GM21526 (cell line): ENCODE data around the gene CIAO1.
"Not testable (repeated sequence)": the region's sequence is repeated elsewhere in the genome, so short reads cannot be mapped to it uniquely, and the experiment has no call there.

Source experiments
- ATAC-seq: cut with Tn5 transposase; IDR thresholded peaks from one replicate; pipeline ENCODE4 v1.9.1; 2021; ENCODE audit warnings: moderate library complexity; ENCODE audit not compliant: unreplicated experiment, low FRiP score

CIAO1 gene

DNA sequence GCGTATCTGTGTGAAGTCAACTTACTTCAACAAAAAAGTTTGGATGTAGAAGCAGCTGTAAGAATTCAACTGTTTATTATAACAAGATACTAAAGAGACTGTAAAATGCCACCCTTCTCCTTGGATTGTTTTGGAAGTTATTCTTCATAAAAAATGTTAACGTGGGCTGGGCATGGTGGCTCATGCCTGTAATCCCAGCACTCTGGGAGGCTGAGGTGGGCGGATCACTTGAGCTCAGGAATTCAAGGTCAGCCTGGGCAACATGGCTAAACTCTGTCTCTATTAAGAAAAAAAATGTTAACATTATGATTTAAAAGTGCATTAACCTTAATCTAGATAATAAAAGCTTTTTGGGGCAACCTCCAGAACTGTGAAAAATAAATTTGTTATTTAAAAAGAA, 7.7 kb downstream of the CIAO1 start:
- ATAC-seq = no peak

DNA sequence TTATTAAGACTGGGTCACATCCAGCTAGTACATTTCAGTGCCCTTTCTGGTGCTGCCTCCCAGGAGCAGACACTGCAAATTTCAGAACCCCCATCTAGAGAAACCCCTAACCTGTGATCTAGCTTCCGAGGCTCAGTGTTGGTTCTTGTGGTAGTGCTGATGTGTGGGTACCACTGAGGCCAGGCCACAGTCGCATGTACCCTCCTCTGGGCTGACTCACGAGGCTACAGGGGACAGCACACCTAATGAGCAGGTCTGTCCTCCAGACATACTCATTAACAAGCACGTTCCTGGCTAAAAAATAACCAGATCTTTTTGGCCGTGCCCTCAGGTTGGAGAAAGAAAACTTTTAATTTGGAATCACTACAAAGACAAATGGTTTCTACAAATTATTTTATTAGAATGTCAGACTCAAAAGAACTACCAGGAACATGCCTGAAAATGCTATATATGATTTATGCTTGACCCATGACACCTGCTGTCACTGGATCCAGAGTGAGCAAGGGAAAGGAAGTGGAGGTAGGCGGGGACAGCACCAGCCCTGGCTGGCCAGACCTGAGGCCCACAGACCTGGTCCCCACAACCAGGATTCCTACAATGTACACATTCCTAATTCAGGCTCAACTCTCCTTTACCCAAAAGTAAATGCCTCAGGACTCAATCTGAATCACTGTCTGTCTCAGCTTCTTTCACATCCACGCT, 8.5 kb downstream of the CIAO1 start:
- ATAC-seq = no peak

DNA sequence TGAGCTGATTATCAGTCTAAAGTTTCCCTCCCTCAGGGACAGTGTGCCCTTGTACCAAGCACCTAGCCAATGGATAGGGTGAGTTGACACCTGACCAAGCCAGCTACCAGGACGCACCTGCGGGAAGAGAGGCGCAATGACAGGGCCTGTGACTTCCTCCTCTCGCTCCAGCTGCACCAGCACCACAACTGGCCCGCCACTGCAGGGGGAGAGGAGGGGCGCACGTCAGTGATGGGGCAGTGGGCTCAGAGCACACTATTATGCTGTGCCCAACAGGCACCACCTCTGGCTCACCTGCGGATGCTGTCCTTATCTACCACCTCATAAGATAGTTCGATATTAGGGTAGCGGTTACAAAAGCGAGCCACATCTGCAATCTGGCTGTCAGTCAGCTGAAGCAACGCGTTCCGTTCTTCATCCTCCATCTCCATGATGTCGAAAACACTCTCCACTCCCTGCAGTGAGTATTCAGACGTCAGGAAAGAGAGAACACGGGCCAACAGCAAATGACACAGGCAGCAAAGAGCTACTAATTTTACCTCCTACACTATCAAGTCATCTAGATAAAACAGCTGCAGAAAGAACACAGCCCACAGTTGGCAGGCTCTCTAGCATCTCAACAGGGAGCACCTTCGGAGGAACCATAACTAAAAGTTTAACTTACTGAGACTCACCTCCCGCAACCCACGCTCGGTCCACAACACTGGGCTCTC, 10.9 kb downstream of the CIAO1 start:
- ATAC-seq = no peak

DNA sequence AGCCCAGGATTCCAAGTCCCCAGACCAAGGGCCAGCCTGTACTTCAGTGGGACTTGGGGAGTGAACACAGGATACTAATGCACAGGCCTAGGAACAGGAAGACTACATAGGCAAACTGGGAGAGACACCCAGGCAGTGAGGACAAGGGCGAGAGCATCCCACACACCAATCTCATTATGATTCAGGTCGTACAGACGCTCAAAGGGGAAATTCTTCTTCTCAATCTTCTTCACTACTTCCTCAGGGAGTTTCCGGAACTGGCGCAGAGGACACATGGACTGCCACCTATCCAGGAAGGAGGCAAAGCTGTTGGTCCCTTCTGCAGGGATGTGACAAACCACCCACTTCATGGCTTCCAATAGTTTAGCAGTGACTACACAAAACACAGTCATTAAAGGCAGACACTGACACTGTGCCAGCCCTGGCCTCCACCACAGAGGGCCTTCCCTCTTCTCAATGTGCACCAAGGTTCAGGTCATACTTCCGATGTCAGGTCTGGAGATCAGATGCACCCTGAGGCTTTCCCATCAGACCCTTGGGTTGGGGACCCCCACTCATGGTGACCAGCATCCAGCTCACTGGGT, 21.3 kb downstream of the CIAO1 start:
- ATAC-seq = no peak

DNA sequence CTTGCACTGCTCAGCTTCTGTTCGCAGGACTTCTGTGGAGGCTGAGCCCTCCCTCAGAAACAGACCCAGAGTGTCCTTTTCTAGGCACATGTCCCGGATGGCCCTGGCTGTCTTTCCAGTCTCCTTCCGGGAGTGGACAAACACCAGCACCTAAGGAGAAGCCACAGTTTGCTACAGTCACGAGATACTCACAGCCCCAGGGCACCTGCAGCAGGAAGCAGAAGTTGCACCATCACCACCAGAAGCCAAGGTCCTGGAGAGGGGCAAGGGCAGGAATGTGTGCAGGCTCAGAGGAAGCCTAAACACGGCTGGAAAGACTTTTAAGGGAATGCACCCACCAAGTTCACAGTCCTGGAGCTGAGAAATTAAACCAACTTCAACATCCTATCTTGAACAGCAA, 25.7 kb downstream of the CIAO1 start:
- ATAC-seq = no peak

DNA sequence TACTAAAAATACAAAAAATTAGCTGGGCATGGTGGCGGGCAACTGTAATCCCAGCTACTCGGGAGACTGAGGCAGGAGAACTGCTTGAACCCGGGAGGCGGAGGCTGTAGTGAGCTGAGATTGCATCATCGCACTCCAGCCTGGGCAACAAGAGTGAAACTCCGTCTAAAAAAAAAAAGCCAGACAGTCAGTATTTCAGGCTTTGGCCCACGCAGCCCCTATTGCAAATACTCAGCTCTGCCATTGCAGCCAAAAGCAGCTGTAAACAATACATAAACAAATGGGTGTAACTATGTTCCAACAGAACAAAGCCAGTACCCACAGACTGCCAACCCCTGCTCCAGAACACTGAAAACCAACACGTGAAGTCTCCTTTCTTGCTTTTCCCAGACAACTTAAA, 28.2 kb downstream of the CIAO1 start:
- not testable (repeated sequence) for ATAC-seq

DNA sequence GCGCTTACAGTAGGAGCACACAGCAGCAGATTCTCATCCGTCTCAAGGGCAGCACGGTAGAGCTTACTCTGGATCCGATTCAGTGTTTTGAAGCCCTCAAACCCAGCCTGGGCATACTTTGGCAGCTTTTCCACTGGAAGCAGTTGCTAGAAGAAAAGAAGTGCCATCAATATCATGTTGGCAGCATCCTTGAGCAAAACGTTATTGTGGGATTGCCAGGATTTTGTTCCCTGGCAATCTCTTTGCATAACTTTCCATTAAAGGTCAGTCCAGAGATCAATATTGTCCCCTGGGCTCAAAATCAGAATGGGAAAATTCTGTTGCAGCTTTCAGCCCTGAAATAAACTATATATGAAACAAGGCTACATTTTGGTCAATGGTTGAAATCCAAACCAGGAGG, 30.9 kb downstream of the CIAO1 start:
- ATAC-seq = no peak

DNA sequence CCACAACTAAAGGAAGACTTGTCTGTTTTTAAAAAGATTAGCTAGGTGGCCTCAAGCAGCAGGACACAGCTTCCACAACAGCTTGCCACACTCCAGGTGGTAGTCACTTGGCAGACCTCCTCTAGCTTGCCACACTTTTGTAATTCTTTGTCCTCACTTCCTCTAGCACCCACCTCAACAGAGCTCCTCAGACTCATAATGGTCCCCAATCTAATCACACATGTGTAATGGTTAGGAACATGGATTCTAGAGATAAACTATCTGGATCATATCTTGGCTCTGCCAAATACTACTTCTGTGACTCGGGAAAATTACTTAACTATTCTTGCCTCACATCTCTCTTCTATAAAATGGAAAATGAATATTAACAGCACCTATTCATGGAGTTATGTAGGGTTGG, 35.8 kb downstream of the CIAO1 start:
- no peak for ATAC-seq

DNA sequence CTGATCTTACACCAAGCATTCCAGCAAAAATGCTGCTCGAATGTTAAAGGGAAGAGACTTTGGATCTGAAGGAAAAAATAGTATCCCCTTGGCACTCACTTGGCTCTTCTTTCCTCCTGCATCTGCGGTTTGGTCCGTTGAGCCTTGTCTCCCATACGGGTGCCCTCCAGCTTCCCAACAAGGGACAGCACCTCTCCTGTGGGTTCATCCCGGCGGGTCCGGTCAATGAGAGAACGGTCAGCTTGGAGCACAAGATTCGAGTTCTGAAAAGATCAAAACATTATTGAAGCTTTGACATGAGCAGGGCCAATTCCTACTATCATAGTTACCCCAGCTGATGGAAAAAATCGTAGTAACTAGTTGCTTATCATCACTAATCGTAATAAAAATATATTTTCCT, 38.6 kb downstream of the CIAO1 start:
- no peak for ATAC-seq

DNA sequence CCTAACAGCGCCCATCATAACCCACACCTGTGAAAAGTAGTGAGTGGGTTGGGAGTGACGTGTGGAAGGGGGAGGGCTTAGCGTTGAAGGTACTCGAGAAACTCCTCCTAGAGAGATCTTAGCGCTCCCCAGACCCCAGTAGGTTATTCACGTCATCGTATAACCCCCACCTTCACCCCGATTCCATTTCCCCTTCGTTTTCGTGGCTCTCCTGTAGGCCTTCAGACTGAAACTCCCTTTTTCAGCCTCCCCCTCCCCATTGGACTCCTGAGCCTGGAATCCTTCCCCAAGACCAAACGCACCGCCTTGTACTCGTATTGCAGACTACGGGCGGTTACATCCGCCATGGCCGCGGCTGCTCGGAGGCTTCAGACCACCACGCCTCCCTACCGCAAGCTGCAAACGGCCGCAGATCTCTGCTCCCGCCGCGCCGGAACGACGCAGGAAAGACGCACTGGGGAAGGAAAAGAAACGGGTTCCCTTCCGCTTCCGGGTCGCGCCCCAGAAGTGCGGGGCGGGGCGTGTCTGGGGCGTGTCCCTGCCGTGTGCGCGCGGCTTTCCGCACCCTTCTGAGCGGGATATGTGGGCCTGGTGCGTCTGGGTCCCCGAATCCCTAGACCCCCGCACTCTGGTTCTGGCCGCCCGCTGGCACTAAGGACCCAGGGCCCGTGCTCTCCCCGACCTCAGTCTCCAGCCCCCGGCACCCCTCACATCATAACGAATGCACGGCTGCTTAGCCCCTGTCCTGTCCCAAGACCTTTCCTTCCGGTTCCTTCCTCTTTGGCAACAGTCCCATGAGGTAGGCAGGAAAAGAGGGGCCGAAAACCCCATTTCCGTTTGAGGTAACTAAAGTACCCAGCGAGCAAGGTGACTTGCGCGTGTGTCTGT, 39.3 kb downstream of the CIAO1 start, which contains the start of gene SNRNP200:
Gene SNRNP200, minus strand, starts transcription at position 456 of the 888 bp plus-strand sequence. Its CDS starts 109 bp downstream, at position 347.
- ATAC-seq = peak; percentile 74

DNA sequence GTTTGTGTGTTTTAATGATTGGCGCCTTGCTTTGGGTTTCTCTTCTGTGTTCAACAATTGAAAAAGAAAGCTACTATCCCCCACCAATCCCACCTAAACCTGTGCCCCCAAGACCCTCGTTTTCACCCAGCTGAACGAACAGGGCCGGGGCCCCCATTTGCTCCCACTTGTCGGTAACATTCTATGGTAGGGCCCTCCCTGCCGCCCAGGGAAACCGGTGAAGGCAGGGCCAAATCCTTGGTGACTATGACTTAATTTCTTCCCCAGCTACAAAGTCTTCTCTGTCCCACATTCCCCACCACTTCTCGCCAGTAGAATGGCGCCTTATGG, 39.9 kb downstream of the CIAO1 start:
- ATAC-seq = no peak

DNA sequence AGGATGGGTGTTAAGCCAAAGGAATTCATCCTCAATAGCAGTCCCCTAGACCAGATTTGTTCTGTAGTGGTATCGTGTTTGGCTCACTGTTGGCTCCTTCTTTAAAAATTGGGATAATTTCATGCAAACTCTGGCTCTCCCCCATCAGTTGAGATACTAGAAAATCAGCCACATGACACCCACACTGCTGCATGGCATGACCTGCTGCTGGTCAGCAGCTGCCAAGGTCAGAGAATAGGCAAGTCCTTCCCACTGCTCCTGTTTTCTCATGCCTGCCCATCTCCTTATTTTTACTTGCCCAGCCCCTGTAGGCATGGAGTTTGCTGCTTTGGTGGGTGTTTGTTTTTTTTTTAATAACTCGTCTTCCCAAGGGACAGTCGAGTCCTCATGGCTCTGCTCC, 40.3 kb downstream of the CIAO1 start:
- ATAC-seq = no peak

DNA sequence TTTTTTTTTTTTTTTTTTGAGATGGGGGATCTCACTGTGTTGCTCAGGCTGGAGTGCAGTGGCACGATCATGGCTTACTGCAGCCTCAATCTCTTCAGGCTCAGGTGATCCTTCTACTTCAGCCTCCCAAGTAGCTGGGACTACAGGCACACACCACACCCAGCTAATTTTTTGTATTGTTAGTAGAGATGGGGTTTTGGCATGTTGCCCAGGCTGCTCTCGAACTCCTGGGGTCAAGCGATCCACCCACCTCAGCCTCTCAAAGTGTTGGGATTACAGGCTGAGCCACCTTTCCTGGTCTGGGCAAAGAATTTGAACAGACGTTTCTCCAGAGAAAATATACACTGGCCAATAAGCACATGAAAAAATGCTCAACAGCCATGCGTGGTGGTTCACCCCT, 42.2 kb downstream of the CIAO1 start:
- no peak for ATAC-seq

DNA sequence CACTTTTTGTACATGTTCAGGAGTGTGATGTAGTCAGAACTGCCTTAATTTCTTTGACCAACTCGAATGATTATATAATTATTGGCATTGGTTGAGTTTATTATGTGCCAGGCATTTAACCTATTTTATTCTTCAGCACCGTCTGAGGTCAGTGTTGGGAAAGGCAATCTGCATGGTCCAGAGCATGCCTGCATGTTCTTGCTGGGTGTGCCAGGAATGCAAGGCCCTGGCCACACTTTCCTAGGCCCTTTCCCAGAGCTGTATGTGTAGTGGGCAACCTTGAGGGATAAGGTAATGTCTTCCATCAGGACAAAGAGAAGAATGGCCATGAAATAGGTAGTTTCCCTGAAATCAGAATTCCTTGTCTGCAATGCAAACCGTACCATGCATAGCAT, 49.0 kb downstream of the CIAO1 start:
- ATAC-seq = no peak

DNA sequence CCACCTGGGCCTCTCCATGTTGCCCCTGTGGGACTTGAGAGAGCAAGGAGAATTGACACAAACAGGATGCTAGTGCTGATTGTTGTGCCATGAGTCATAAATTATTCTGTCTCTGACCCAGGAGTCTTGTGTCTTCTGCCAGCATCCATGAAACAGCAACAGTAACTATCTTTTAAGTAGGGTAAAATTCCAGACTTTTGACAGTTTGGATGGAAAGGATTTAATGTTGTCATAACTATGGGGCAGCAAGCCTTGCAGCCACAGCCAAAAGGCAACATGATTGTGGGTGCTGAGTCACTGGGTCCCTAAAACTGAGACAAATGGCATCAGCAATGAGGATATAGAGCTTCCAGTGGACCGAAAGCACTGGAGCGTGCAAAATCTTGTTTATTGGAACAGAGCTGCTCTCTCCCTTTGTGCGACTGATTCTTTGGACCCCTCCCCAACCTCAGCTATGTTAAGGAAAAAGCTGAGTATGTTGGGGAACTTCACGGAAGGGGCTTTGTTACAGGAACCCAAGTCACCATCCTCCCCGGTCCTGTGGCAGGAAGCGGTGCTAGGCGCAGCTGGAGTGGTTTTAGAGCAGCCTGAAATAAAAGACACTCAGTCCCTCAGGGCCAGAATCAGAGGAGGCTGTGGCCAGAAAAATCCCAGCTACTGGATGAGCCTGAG, 49.5 kb downstream of the CIAO1 start:
- ATAC-seq = no peak

DNA sequence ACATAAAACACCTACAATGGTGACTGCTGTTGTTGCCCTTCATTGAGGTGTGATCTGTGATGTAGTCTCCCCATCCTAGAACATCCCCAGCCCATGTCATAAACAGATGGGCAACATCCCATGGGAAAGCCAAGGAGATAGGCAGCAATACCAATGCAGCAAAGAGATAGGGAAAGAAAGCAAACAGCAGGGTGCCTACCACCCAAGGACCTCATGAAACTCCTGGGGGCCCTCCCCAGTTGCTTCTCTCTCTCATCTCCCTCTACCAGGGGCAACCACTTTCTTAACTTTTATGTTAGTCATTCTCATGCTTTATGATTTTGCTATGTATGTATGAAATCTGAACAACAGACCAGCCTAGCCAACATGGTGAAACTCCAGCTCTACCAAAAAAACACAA, 51.0 kb downstream of the CIAO1 start:
- ATAC-seq = no peak

DNA sequence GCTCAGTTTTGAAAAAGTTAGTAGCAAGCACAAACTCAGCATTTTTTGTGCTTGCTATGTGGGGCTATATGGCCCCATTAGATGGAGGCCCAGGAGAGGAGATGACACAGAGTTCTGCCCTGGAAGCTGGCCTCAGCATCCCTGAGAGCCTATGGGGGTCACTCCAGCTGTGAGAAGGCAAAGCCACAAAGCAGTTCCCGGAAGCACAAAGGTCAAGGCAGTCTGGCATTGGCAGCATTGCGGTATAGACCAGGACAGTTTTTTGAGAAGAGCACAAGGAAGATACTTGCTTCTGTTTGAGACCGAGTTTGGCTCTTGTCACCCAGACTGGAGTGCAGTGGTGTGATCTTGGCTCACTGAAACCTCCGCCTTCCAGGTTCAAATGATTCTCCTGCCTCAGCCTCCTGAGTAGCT, 51.6 kb downstream of the CIAO1 start:
- no peak for ATAC-seq

DNA sequence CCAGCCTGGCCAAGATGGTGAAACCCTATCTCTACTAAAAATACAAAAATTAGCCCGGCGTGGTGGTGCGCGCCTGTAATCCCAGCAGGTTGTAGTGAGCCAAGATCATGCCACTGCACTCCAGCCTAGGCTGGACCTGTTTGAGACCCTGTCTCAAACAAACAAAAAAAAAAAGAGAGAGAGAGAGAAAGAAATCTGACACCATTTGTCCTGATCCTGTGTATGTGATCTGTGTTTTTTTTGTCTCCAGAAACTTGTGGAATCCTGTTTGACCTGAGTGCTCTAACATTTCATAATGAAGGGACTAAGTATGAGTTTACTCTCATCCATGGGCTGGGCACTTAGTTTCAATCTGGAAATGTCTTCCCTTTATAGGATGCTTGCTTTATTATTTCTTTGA, 52.7 kb downstream of the CIAO1 start:
- no peak for ATAC-seq

DNA sequence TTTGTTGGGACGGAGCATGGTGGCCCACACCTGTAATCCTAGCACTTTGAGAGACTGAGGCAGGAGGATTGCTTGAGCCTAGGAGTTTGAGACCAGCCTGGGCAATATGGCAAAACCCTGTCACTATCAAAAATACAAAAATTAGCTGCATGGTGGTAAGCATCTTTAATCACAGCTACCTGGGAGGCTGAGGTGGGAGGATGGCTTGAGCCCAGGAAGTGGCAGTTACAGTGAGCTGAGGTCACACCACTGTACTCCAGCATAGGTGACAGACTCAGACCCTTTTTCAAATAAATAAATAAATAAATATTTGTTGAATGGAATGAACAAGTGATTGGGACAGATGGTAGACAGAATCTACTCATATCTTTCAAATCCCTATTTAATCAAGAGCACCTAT, 53.4 kb downstream of the CIAO1 start:
- ATAC-seq = no peak

DNA sequence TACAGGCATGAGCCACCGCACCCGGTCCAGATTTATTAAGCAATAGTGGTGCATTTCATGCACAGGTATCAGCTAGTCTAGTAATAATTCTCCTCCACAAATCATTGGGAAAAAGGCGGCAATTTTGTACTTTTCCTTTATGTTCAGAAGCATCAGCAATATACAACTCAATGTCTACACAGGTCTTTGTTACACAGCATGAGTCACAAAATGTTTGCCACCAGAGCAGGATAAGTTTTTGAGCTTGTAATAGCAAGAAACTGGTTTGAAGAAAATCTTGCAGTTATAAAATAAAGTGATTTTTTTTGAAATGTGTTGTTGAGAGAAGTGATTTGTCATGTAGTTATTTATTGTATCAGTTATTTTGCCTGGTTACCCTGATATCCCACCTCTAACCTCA, 54.3 kb downstream of the CIAO1 start:
- ATAC-seq = no peak
